GM12878 (cell line): ENCODE measurements around the gene LRRK1. TPM values are rescaled to one million over a fixed set of nuclear protein-coding genes. Genes with fewer than 3 reads are reported as not detected.

Source experiments
- ATAC-seq: fragments of 200-7000 bp; cut with Tn5 transposase; 3 replicates; pipeline ENCODE4 v1.9.1; 2020; ENCODE audit warnings: mild to moderate bottlenecking, moderate library complexity
- BruUV-seq: library from RNA; stranded (reverse); fragments of 400-500 nt; replicated peaks from 2 replicates; lab custom pipeline; 2021; lab: Mats Ljungman, UMichigan
- CTCF ChIA-PET: fragments of 300-600 bp; sonication (Branson Sonifier 250); formaldehyde crosslinking; extraction: SDS; loops from one replicate; lab custom pipeline; 2021; ENCODE audit warnings: inconsistent platforms; lab: Yijun Ruan, JAX
- POLR2A ChIA-PET: fragments of 350-600 bp; formaldehyde crosslinking; extraction: SDS; loops from one replicate; lab custom pipeline; 2021; ENCODE audit warnings: inconsistent platforms; lab: Charles Lee
- RAD21 ChIA-PET: fragments of 300-600 bp; sonication (Branson Sonifier 250); formaldehyde crosslinking; loops from one replicate; lab custom pipeline; 2023; ENCODE audit warnings: antibody characterized with exemption; ENCODE audit not compliant: unreplicated experiment; lab: Charles Lee
- SMC1A ChIA-PET: fragments of 300-600 bp; sonication (Branson Sonifier 250); formaldehyde crosslinking; loops from one replicate; lab custom pipeline; 2023; ENCODE audit not compliant: unreplicated experiment, uncharacterized antibody; lab: Charles Lee
- DNase-seq: peaks from one replicate; pipeline ENCODE4 v3.0.0-alpha.2; 2011; ENCODE audit warnings: low read depth, low spot score
- FAIRE-seq: peaks from 3 replicates; lab custom pipeline; 2011; peaks lifted over from hg19 to GRCh38; lab: Jason Lieb, UNC
- H2AFZ ChIP-seq: 2 replicates; pipeline ENCODE4 v1.6.0; 2011; ENCODE audit warnings: low read depth, low read length, control low read depth; ENCODE audit not compliant: control insufficient read depth
- H3K27ac ChIP-seq: 2 replicates; pipeline ENCODE4 v1.5.1; 2011; ENCODE audit warnings: control low read depth; ENCODE audit not compliant: control insufficient read depth, insufficient read depth
- H3K27me3 ChIP-seq, 2 experiments: replicated peaks in 1 of 2; 2 replicates each; pipeline versions ENCODE4 v1.6.0 to v1.6.1; 2011; ENCODE audit warnings: low read length in 1 of 2; ENCODE audit not compliant: control insufficient read depth in 2 of 2, insufficient read depth in 2 of 2
- H3K36me3 ChIP-seq, 2 experiments: 2 replicates each; pipeline ENCODE4 v1.5.1; 2011; ENCODE audit warnings: low read length in 1 of 2; ENCODE audit not compliant: control insufficient read depth in 2 of 2, insufficient read depth in 2 of 2
- H3K4me1 ChIP-seq: 2 replicates; pipeline ENCODE4 v1.6.1; 2011; ENCODE audit warnings: mild to moderate bottlenecking, low read length, moderate library complexity, mixed read lengths; ENCODE audit not compliant: control insufficient read depth, insufficient read depth
- H3K4me2 ChIP-seq: 2 replicates; pipeline ENCODE4 v1.6.0; 2011; ENCODE audit warnings: control low read depth; ENCODE audit not compliant: control insufficient read depth, insufficient read depth
- H3K4me3 ChIP-seq: fragments of 200-600 bp; sonication (generic); 2 replicates; pipeline ENCODE4 v1.5.1; 2016
- H3K79me2 ChIP-seq: 2 replicates; pipeline ENCODE4 v1.6.0; 2011; ENCODE audit warnings: low read length; ENCODE audit not compliant: control insufficient read depth, insufficient read depth
- H3K9ac ChIP-seq: 2 replicates; pipeline ENCODE4 v1.8.0; 2011; ENCODE audit warnings: low read length, control low read depth, mixed read lengths; ENCODE audit not compliant: control insufficient read depth, insufficient read depth
- H3K9me3 ChIP-seq: replicated peaks from 3 replicates; pipeline ENCODE4 v1.5.1; 2011; ENCODE audit warnings: mild to moderate bottlenecking, low read length; ENCODE audit not compliant: control insufficient read depth, insufficient read depth
- H4K20me1 ChIP-seq: 2 replicates; pipeline ENCODE4 v1.6.0; 2011; ENCODE audit not compliant: control insufficient read depth, insufficient read depth
- EED ChIP-seq: sonication (generic); IDR thresholded peaks from 2 replicates; pipeline ENCODE4 v1.6.1; 2016; ENCODE audit warnings: antibody characterized with exemption, low read depth
- KDM1A ChIP-seq: fragments of 200-600 bp; sonication (generic); IDR thresholded peaks from 2 replicates; pipeline ENCODE4 v1.6.1; 2016; ENCODE audit warnings: borderline replicate concordance
- WGBS: methylation state at CpG from one replicate; pipeline ENCODE4 v1.1.6; 2016; ENCODE audit warnings: low lambda C conversion rate; ENCODE audit not compliant: insufficient replicate concordance, insufficient coverage; ENCODE audit errors: missing lambda C conversion rate; 5-methylcytosine and 5-hydroxymethylcytosine counted together
- in situ Hi-C: fragments of 300-500 bp; cut with MboI; formaldehyde crosslinking; loops from 9 replicates; pipeline ENCODE4 v1.14.3; 2018; ENCODE audit warnings: mixed read lengths
- intact Hi-C: fragments of 100-400 bp; cut with micrococcal nuclease; formaldehyde crosslinking; loops from one replicate; pipeline ENCODE4 v1.14.2; 2022; ENCODE audit not compliant: unreplicated experiment
- polyA plus RNA-seq, 11 experiments: library from polyadenylated mRNA; depleted of rRNA in 4 of 11; unstranded in 6 of 11; stranded (reverse) in 5 of 11; fragments of >200 nt; fragmentation: Nextera tagmentation in 4 of 11; fragmentation: Illumina TruSeq in 1 of 11; extraction: Ambion mirVana in 4 of 11; extraction: Trizol in 1 of 11; gene quantifications; 1 replicate in 1 of 11; 2 replicates in 10 of 11; pipeline versions ENCODE4 v1.2.1 to v1.2.3, GENCODE V29; 2011 to 2016; ENCODE audit warnings: inconsistent platforms in 2 of 11, missing spikeins in 2 of 11, low read depth in 1 of 11
- total RNA-seq, 4 experiments: library from RNA; depleted of rRNA in 3 of 4; stranded (reverse); fragments of >200 nt in 3 of 4; fragmentation: Illumina TruSeq in 1 of 4; extraction: Trizol in 1 of 4; gene quantifications; 2 replicates each; pipeline versions ENCODE4 v1.2.1 to v1.2.3, GENCODE V29; 2013 to 2021
- TF ChIP-seq, protein P1 (sequence below): fragments of 450-650 bp; IDR thresholded peaks from 2 replicates; pipeline ENCODE4 v1.6.1; 2017; ENCODE audit warnings: mild to moderate bottlenecking

The LRRK1 gene
- total and polyA plus RNA-seq, 10 of the 15 experiments (the other 5 are each of a cell fraction or from before 2014, with no cell fraction given), result 2.2 to 58.3 (median 17.9) TPM

DNA sequence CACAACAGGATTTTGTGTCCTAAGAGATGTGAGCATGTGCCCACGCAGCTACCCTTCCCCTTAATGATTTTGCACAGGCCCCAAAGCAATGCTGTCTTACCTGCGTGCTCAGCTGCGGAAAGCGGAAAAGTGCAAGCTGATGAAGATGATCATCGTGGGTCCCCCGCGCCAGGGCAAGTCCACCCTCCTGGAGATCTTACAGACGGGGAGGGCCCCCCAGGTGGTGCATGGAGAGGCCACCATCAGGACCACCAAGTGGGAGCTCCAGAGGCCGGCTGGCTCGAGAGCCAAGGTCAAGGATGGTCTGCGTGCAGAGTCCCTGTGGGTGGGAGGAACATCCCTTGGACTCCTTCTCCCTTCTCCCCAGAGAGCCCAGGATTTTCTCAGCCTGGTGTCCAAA, 103.1 kb downstream of the LRRK1 start:
- intact Hi-C loops, result no loop called here
- 91% methylated on average over 11 of the region's 11 CpGs for WGBS

DNA sequence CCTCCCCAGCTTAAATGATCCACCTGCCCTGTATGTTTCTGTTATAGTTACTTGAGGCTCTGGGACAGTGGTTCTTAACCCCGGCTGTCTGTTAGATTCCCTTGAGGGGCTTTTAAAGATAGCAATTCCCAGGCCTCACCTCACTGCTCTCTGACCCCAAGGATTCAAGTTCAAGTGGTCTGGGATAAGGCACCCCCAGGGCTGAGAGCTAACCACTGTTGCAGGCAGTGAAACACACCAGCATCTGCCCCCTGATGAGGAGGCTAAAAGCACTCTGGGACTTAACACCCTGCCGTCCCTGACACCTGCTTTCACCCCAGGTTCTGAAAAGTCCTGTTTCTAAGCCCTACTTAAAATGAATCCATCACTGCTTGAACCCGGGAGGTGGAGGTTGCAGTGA, 103.7 kb downstream of the LRRK1 start:
- no peak for TF ChIP-seq KDM1A
- BruUV-seq, result no TSS peak
- H3K4me3 ChIP-seq, result no peak overlapping the region
- no peaks in the 10 kb centered on the region for H3K79me2 ChIP-seq
- ATAC-seq (no peak), DNase-seq (no peak), FAIRE-seq (no peak)
- intact Hi-C loops (no loop called here), in situ Hi-C loops (no loop called here)
- H3K4me1 ChIP-seq, result no peaks in the 10 kb centered on the region
- H2AFZ ChIP-seq, result no peak overlapping the region
- WGBS, result 95% methylated on average over 3 of the region's 3 CpGs
- H3K27me3 ChIP-seq, result no peaks in the 10 kb centered on the region
- peaks cover 17 to 20% of the 10 kb centered on the region in 2 experiments for H3K36me3 ChIP-seq
- no peak overlapping the region for H3K4me2 ChIP-seq
- no peak overlapping the region for H3K27ac ChIP-seq
- H3K9me3 ChIP-seq, result no peaks in the 10 kb centered on the region
- no peaks in the 10 kb centered on the region for H4K20me1 ChIP-seq
- POLR2A ChIA-PET, result no interaction called here
- RAD21 ChIA-PET, result no interaction called here
- CTCF ChIA-PET, result interaction anchor here (1.4 to 6.9 kb wide), 2 partner anchors 7 to 14 kb away, joined by 4 to 44 read pairs; no protein-coding TSS in a partner anchor
- SMC1A ChIA-PET, result interaction anchor here (0.6 kb wide), 2 partner anchors 229 to 250 kb away, joined by 3 to 4 read pairs; partner anchors contain the start of gene CHSY1
- H3K9ac ChIP-seq, result no peak overlapping the region

More for the DNA sequence above, 103.1 kb downstream of the LRRK1 start:
- no peak for TF ChIP-seq EED
- TF ChIP-seq, protein P1, sequence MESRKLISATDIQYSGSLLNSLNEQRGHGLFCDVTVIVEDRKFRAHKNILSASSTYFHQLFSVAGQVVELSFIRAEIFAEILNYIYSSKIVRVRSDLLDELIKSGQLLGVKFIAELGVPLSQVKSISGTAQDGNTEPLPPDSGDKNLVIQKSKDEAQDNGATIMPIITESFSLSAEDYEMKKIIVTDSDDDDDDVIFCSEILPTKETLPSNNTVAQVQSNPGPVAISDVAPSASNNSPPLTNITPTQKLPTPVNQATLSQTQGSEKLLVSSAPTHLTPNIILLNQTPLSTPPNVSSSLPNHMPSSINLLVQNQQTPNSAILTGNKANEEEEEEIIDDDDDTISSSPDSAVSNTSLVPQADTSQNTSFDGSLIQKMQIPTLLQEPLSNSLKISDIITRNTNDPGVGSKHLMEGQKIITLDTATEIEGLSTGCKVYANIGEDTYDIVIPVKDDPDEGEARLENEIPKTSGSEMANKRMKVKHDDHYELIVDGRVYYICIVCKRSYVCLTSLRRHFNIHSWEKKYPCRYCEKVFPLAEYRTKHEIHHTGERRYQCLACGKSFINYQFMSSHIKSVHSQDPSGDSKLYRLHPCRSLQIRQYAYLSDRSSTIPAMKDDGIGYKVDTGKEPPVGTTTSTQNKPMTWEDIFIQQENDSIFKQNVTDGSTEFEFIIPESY, result no peak
- ATAC-seq (no peak), FAIRE-seq (no peak), DNase-seq (no peak)
- RAD21 ChIA-PET, result no interaction called here
- Histone ChIP-seq H3K27ac (no peak overlapping the region), H3K4me3 (no peak overlapping the region), H4K20me1 (no peaks in the 10 kb centered on the region), H3K9me3 (no peaks in the 10 kb centered on the region), H3K79me2 (no peaks in the 10 kb centered on the region), H3K4me1 (no peaks in the 10 kb centered on the region), H3K4me2 (no peak overlapping the region), H3K36me3 (peaks cover 15 to 17% of the 10 kb centered on the region in 2 experiments), H2AFZ (no peak overlapping the region), H3K27me3 (no peaks in the 10 kb centered on the region), H3K9ac (no peak overlapping the region)
- SMC1A ChIA-PET, result interaction anchor here (0.6 kb wide), 1 partner anchor 251 kb away, joined by 3 read pairs; no protein-coding TSS in a partner anchor
- POLR2A ChIA-PET, result no interaction called here
- CTCF ChIA-PET, result interaction anchor here (6.9 kb wide), 1 partner anchor 14 kb away, joined by 44 read pairs; no protein-coding TSS in a partner anchor
- no TSS peak for BruUV-seq
- in situ Hi-C loops, result no loop called here
